ENCODE data around the gene PGBD1. TPM values are rescaled to one million over a fixed set of nuclear protein-coding genes. Genes with fewer than 3 reads are reported as not detected.

PGBD1 gene
- total RNA-seq, 1 experiment from 2014 or later = not detected

DNA sequence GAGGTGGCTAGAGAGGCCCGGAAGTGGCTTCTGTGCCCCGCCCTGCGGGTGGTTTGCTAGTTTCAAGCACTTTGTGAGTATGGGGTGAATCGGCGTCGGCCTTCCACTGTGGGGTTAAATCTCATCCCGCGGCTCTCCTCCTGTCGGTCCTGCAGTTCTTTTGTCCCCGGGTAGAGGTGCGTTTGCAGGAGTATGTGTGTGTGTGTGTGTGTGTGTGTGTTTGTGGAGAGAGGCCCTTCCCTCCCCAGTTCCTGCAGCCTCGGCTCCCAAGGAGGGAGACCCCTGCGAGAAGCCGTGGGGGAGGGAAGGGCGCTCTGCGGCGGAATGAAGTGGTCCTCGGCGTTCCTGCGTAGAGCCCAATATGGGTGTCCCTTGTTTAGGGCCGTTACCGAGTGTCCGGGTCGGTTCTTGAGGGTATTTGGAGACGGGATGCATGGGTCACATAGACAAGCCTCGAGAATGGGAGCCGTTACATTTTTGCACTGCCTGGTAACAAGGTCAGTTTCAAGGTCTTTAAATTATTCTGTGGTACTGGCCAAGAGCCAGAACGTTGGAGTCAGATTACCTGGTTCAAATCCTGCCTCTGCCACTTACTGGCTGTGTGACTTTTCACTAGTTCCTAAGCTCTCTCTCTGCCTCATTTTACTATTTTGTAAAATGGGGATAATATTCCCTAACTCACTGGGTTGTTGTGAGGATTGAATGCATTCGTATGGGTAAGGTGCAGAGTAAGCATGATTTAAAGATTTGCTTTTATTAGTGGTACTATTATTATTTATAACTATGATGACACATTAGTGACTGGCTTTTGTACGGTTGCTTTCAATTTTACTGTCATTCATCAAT lies 68.7 kb downstream of the PGBD1 start, which contains the start of gene ZKSCAN3:
TSS of gene ZKSCAN3 (plus strand) at position 56 of the 846 bp plus-strand sequence. CDS start 9,640 bp downstream, outside the sequence.
- DNase-seq (ENCODE audit: low read depth) = peak; percentile 86

DNA sequence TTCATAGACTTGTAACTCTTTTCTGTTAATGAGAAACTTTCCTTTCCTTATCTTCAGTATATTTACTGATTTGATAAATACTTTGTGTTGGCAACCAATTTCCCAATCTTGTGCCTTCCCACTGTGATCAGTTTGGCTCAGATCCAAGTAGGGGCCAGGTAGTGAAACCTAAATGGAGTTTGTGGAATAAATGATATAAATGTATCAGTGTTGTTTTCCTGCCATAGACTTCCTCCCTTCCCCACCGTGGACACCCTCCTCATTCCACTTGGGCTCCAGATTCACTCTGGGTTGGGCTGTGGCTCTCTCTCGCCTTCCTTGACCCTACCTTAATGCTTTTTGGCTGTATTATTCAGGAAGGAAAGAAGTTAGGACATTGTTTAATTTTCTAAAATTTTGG lies 69.7 kb downstream of the PGBD1 start:
- peak; percentile 47 for DNase-seq (ENCODE audit: low read depth)
- in situ Hi-C loops (cut with HindIII; ENCODE audit: low pct_unique_long_range_greater_than_20kb, low sequenced_read_pairs) = no loop called here

More for the DNA sequence above, 68.7 kb downstream of the PGBD1 start, which contains the start of gene ZKSCAN3:
- in situ Hi-C loops (cut with HindIII; ENCODE audit: low pct_unique_long_range_greater_than_20kb, low sequenced_read_pairs) = no loop called here

DNA sequence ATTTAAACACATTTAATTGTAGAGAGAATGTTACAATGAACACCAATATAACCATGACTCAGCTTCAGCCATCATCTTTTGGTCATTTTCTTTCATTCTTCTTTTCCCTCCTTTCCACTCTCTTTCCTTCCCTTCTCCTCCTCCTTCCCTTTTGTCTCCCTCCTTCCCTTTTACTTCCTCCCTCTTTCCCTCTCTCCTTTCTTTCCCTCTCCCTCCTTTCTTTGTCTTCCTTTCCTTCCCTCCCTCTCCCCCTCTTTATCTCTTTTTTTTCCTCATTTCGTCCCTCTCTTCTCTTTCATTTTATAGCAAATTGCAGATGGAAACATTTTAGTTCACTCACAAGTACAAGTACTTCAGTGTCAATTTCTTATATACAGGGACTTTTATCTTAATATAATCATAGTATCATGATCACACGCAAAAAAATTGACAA lies 70.1 kb downstream of the PGBD1 start:
- peak; percentile 43 for DNase-seq (ENCODE audit: low read depth)
- in situ Hi-C loops (cut with HindIII; ENCODE audit: low pct_unique_long_range_greater_than_20kb, low sequenced_read_pairs) = no loop called here

Other genes starting within 250 kb of the PGBD1 start
- gene ZNF165, start 201.0 kb upstream of the PGBD1 start, total RNA-seq (2014; rRNA removed; shearing (Covaris generic); ENCODE audit: low replicate concordance) = 2.1 and 2.4 TPM in 2 replicates
- 0.88 and 4.8 TPM in 2 replicates for gene ZSCAN16, start 157.0 kb upstream of the PGBD1 start, total RNA-seq (2014; rRNA removed; shearing (Covaris generic); ENCODE audit: low replicate concordance)
- 6.9 TPM in 2 replicates for gene ZKSCAN8, start 139.7 kb upstream of the PGBD1 start, total RNA-seq (2014; rRNA removed; shearing (Covaris generic); ENCODE audit: low replicate concordance)
- 11.3 and 17.1 TPM in 2 replicates for gene ZSCAN9, start 56.3 kb upstream of the PGBD1 start, total RNA-seq (2014; rRNA removed; shearing (Covaris generic); ENCODE audit: low replicate concordance)
- gene ZKSCAN4, start 29.3 kb upstream of the PGBD1 start, total RNA-seq (2014; rRNA removed; shearing (Covaris generic); ENCODE audit: low replicate concordance) = 6.6 and 16.9 TPM in 2 replicates
- not detected in 2 replicates for gene NKAPL, start 22.3 kb upstream of the PGBD1 start, total RNA-seq (2014; rRNA removed; shearing (Covaris generic); ENCODE audit: low replicate concordance)
- 20.0 and 29.9 TPM in 2 replicates for gene ZSCAN26, start 14.4 kb upstream of the PGBD1 start, total RNA-seq (2014; rRNA removed; shearing (Covaris generic); ENCODE audit: low replicate concordance)
- gene ZSCAN31, start 54.6 kb downstream of the PGBD1 start, total RNA-seq (2014; rRNA removed; shearing (Covaris generic); ENCODE audit: low replicate concordance) = 97.8 and 235 TPM in 2 replicates
- 5.9 and 6.2 TPM in 2 replicates for gene ZKSCAN3, start 68.4 kb downstream of the PGBD1 start, total RNA-seq (2014; rRNA removed; shearing (Covaris generic); ENCODE audit: low replicate concordance)
- gene ZSCAN12, start 118.2 kb downstream of the PGBD1 start, total RNA-seq (2014; rRNA removed; shearing (Covaris generic); ENCODE audit: low replicate concordance) = 6.9 and 7.3 TPM in 2 replicates
- gene ZSCAN23, start 161.9 kb downstream of the PGBD1 start, total RNA-seq (2014; rRNA removed; shearing (Covaris generic); ENCODE audit: low replicate concordance) = 1.2 and 13.7 TPM in 2 replicates
- not detected in 2 replicates for gene GPX6, start 234.2 kb downstream of the PGBD1 start, total RNA-seq (2014; rRNA removed; shearing (Covaris generic); ENCODE audit: low replicate concordance)
- not detected in 2 replicates for gene GPX5, start 244.3 kb downstream of the PGBD1 start, total RNA-seq (2014; rRNA removed; shearing (Covaris generic); ENCODE audit: low replicate concordance)